PC-3 (cell line): ENCODE results near the gene SLC46A1. TPM values are rescaled to one million over a fixed set of nuclear protein-coding genes. Genes with fewer than 3 reads are reported as not detected.

Source experiments
- ATAC-seq: fragments of 200-7000 bp; cut with Tn5 transposase; 2 replicates; pipeline ENCODE4 v1.9.1; 2020; ENCODE audit warnings: mild to moderate bottlenecking, moderate library complexity
- BruUV-seq: library from RNA; stranded (reverse); fragments of 400-500 nt; replicated peaks from 2 replicates; lab custom pipeline; 2021; lab: Mats Ljungman, UMichigan
- CTCF ChIA-PET: fragments of 300-600 bp; sonication (Branson Sonifier 250); formaldehyde crosslinking; loops from one replicate; lab custom pipeline; 2022; ENCODE audit warnings: antibody characterized with exemption; lab: Charles Lee
- POLR2A ChIA-PET: fragments of 300-600 bp; sonication (Branson Sonifier 250); formaldehyde crosslinking; loops from one replicate; lab custom pipeline; 2022; ENCODE audit warnings: antibody characterized with exemption; ENCODE audit not compliant: unreplicated experiment; lab: Charles Lee
- DNase-seq: peaks from one replicate; pipeline ENCODE4 v3.0.0-alpha.2; 2015
- H2AFZ ChIP-seq: fragments of 300-600 bp; sonication (generic); 2 replicates; pipeline ENCODE4 v1.6.0; 2016; ENCODE audit warnings: antibody characterized with exemption, low read length
- H3F3A ChIP-seq: fragments of 300-600 bp; sonication (generic); one replicate; pipeline ENCODE4 v1.6.0; 2017; ENCODE audit warnings: antibody characterized with exemption, low read length, control low read depth, mild to moderate bottlenecking; ENCODE audit not compliant: unreplicated experiment
- H3K27ac ChIP-seq: fragments of 300-600 bp; sonication (generic); 2 replicates; pipeline ENCODE4 v1.5.1; 2016; ENCODE audit warnings: mild to moderate bottlenecking, low read length
- H3K27me3 ChIP-seq: fragments of 300-600 bp; sonication (generic); 2 replicates; pipeline ENCODE4 v1.6.1; 2016; ENCODE audit warnings: low read length, mixed read lengths
- H3K36me3 ChIP-seq: fragments of 300-600 bp; sonication (generic); 2 replicates; pipeline ENCODE4 v1.6.1; 2016; ENCODE audit warnings: low read depth, mixed run types, low read length, mixed read lengths
- H3K4me1 ChIP-seq: fragments of 300-600 bp; sonication (generic); 2 replicates; pipeline ENCODE4 v1.5.1; 2016; ENCODE audit warnings: low read length; ENCODE audit not compliant: insufficient read depth
- H3K4me2 ChIP-seq: fragments of 300-600 bp; sonication (generic); 2 replicates; pipeline ENCODE4 v1.6.0; 2016; ENCODE audit warnings: low read length
- H3K4me3 ChIP-seq: fragments of 300-600 bp; sonication (generic); 2 replicates; pipeline ENCODE4 v1.5.1; 2016; ENCODE audit warnings: mild to moderate bottlenecking, low read length, mixed read lengths
- H3K79me2 ChIP-seq: fragments of 300-600 bp; sonication (generic); 2 replicates; pipeline ENCODE4 v1.6.1; 2017; ENCODE audit warnings: low read length, mixed read lengths
- H3K9ac ChIP-seq: fragments of 300-600 bp; sonication (generic); 2 replicates; pipeline ENCODE4 v1.6.0; 2016; ENCODE audit warnings: mild to moderate bottlenecking, low read length
- H3K9me2 ChIP-seq: fragments of 300-600 bp; sonication (generic); replicated peaks from 2 replicates; pipeline ENCODE4 v1.6.1; 2016; ENCODE audit warnings: mixed run types, low read length, mixed read lengths
- H3K9me3 ChIP-seq: fragments of 300-600 bp; sonication (generic); 2 replicates; pipeline ENCODE4 v1.6.1; 2016; ENCODE audit warnings: low read length, mixed read lengths
- H4K20me1 ChIP-seq: fragments of 300-600 bp; sonication (generic); 2 replicates; pipeline ENCODE4 v1.6.1; 2016; ENCODE audit warnings: low read length, mixed read lengths
- EZH2 ChIP-seq: fragments of 300-600 bp; sonication (generic); IDR thresholded peaks from one replicate; pipeline ENCODE4 v1.6.1; 2017; ENCODE audit warnings: antibody characterized with exemption, mild to moderate bottlenecking, low read length; ENCODE audit not compliant: unreplicated experiment
- EZH2phosphoT487 ChIP-seq: fragments of 300-600 bp; sonication (generic); IDR thresholded peaks from 2 replicates; pipeline ENCODE4 v1.6.1; 2018; ENCODE audit warnings: mild to moderate bottlenecking, antibody characterized with exemption, low read length, borderline replicate concordance
- intact Hi-C: fragments of 100-400 bp; cut with micrococcal nuclease; formaldehyde crosslinking; loops from 2 replicates; pipeline ENCODE4 v1.9.0; 2023
- total RNA-seq: library from RNA; depleted of rRNA; stranded (reverse); fragments of >200 nt; gene quantifications from 2 replicates; pipeline ENCODE4 v1.2.3, GENCODE V29; 2014
- TF ChIP-seq, protein P1 (sequence below): fragments of 300-600 bp; sonication (generic); conservative IDR thresholded peaks from 2 replicates; pipeline ENCODE4 v1.5.1; 2017; ENCODE audit warnings: antibody characterized with exemption, low read depth, mild to moderate bottlenecking, low read length

Gene SLC46A1
- total RNA-seq, 1 experiment from 2014 or later: 10.4 TPM

DNA sequence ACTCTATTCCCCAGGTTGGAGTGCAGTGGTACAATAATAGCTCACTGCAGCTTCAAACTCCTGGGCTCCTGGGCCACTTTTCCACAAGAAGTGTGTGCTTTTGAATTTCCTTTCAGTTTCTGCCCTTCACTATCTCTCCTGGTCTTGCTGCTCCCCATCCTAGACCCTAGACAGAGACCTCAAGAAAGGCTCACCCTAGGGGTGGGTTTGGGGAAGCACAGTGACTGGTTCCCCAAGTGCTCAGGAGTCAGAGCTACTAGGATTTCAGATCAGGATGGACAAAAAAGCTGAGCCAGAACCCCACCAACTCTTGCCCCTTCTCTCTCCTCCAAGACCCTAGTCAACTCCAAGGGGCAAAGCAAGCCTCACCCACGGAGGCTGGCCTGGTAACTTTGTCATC lies 39.4 kb downstream of the SLC46A1 start:
- Histone ChIP-seq H3K4me2 (no peak overlapping the region), H3K79me2 (no peaks in the 10 kb centered on the region), H3F3A (no peaks in the 10 kb centered on the region), H3K27me3 (no peaks in the 10 kb centered on the region), H2AFZ (no peak overlapping the region), H3K9ac (no peak overlapping the region), H3K9me2 (no peaks in the 10 kb centered on the region), H3K27ac (no peak overlapping the region), H3K4me1 (no peaks in the 10 kb centered on the region), H3K9me3 (no peaks in the 10 kb centered on the region), H3K4me3 (no peak overlapping the region), H3K36me3 (no peaks in the 10 kb centered on the region), H4K20me1 (no peaks in the 10 kb centered on the region)
- intact Hi-C loops: loop anchor here (2.0 kb wide), 1 partner anchor 50 kb away; no protein-coding TSS in a partner anchor
- BruUV-seq: no TSS peak
- no peak for TF ChIP-seq EZH2
- no peak for TF ChIP-seq EZH2phosphoT487
- TF ChIP-seq, protein P1, sequence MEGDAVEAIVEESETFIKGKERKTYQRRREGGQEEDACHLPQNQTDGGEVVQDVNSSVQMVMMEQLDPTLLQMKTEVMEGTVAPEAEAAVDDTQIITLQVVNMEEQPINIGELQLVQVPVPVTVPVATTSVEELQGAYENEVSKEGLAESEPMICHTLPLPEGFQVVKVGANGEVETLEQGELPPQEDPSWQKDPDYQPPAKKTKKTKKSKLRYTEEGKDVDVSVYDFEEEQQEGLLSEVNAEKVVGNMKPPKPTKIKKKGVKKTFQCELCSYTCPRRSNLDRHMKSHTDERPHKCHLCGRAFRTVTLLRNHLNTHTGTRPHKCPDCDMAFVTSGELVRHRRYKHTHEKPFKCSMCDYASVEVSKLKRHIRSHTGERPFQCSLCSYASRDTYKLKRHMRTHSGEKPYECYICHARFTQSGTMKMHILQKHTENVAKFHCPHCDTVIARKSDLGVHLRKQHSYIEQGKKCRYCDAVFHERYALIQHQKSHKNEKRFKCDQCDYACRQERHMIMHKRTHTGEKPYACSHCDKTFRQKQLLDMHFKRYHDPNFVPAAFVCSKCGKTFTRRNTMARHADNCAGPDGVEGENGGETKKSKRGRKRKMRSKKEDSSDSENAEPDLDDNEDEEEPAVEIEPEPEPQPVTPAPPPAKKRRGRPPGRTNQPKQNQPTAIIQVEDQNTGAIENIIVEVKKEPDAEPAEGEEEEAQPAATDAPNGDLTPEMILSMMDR: no peak
- CTCF ChIA-PET: no interaction called here
- DNase-seq (no peak), ATAC-seq (no peak)
- POLR2A ChIA-PET: no interaction called here

DNA sequence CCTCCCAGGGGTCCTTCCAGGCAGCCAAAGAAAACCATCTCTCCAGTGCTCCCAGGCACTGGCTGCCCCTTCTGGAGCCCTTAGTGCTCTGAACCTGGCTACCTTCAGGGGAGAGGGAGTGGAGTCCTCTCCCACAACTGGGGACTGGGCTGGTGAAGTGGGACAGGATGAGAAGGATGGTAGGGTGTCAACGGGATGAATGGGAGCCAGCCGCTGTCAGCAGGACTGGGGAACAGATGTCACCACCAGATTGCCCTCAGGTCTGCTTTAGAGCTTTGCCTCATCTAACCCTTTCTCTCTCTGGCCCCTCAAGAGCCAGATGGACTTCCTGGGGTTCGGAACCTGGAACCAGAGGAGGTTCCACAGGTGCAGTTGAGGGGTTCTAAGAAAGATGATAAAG lies 40.5 kb downstream of the SLC46A1 start:
- ChIA-PET CTCF (interaction anchor here (0.5 kb wide), 1 partner anchor 67 kb away, joined by 8 read pairs; no protein-coding TSS in a partner anchor), POLR2A (no interaction called here)
- BruUV-seq: no TSS peak
- no peaks in the 10 kb centered on the region for H3K27me3 ChIP-seq
- H2AFZ ChIP-seq: no peak overlapping the region
- H3K79me2 ChIP-seq: no peaks in the 10 kb centered on the region
- no peaks in the 10 kb centered on the region for H3K9me3 ChIP-seq
- H3K4me3 ChIP-seq: no peak overlapping the region
- H3K4me1 ChIP-seq: no peaks in the 10 kb centered on the region
- ATAC-seq (no peak), DNase-seq (no peak)
- peaks cover 5% of the 10 kb centered on the region; the same call in 1 of the 2 replicates for H3K36me3 ChIP-seq
- no peaks in the 10 kb centered on the region for H4K20me1 ChIP-seq
- TF ChIP-seq EZH2: no peak
- TF ChIP-seq, protein P1: no peak
- no peak for TF ChIP-seq EZH2phosphoT487
- H3K4me2 ChIP-seq: no peak overlapping the region
- H3K9ac ChIP-seq: no peak overlapping the region
- H3K9me2 ChIP-seq: no peaks in the 10 kb centered on the region
- no peak overlapping the region for H3K27ac ChIP-seq
- intact Hi-C loops: no loop called here
- H3F3A ChIP-seq: no peaks in the 10 kb centered on the region

DNA sequence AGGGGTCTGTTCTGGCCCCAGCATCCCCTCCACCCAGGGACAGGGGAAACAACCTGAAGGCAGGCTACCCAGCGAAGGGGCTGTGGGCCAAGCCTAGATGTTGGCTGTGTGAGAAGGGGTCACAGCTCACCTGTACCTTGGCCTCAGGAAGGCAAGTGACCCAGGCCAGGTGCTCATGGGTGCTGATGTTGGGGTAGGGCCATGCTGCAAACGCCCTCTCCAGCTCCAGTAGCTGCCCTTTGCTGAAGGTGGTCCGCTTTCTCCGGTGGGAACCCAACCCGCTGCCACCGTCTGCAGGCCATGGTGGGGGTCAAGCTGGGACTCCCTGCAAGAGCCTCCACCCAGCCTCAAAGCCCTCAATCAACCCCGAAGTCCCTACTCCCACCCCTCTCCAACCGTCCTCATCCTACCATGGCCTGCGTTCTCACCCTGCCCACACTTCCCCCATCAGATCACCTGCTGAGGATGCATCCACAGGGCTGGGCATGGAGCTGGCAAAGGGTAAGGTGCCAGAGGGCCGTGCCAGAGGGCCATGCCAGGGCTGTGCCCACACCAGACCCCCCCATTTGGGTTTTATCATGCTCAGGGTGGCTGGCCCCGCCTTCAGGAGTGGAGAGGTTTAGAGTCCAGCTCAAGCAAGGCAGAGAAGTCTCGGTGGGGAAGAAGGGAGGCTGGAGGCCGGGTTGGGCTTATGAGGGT lies 41.2 kb downstream of the SLC46A1 start, which contains the start of gene SEBOX:
Gene SEBOX (minus strand): TSS at position 535 of the 699 bp plus-strand sequence. CDS start 48 bp downstream, at position 487.
- TF ChIP-seq EZH2phosphoT487 (no peak), EZH2 (no peak)
- TF ChIP-seq, protein P1: no peak
- CTCF ChIA-PET: no interaction called here

More for the DNA sequence above, 41.2 kb downstream of the SLC46A1 start, which contains the start of gene SEBOX:
- no peaks in the 10 kb centered on the region for H3F3A ChIP-seq
- no peaks in the 10 kb centered on the region for H3K27me3 ChIP-seq
- H4K20me1 ChIP-seq: no peaks in the 10 kb centered on the region
- H3K9me2 ChIP-seq: no peaks in the 10 kb centered on the region
- DNase-seq (no peak), ATAC-seq (no peak)
- no peak within 1 kb of the TSS for H3K4me3 ChIP-seq
- no peak within 1 kb of the TSS for H2AFZ ChIP-seq
- no peak within 1 kb of the TSS for H3K4me2 ChIP-seq
- peaks cover 11% of the 10 kb centered on the region; the same call in 1 of the 2 replicates for H3K36me3 ChIP-seq
- no peaks in the 10 kb centered on the region for H3K9me3 ChIP-seq
- POLR2A ChIA-PET: no interaction called here
- intact Hi-C loops: no loop called here
- H3K79me2 ChIP-seq: no peaks in the 10 kb centered on the region
- H3K27ac ChIP-seq: no peak within 1 kb of the TSS
- no peak within 1 kb of the TSS for H3K9ac ChIP-seq
- BruUV-seq: no TSS peak
- H3K4me1 ChIP-seq: no peaks in the 10 kb centered on the region
